Measurements from ENCODE around the gene RAB30.
"Not testable (repeated sequence)": the region's sequence is repeated elsewhere in the genome, so short reads cannot be mapped to it uniquely, and the experiment has no call there.

The RAB30 gene

GRCh38 chr11:83009999-83010398, 61.7 kb downstream of the RAB30 start:
- no peak for DNase-seq (ENCODE audit: low read depth)

- DNase-seq (ENCODE audit: low read depth), result not testable (repeated sequence)
Measured at GRCh38 chr11:83009136-83009535, 62.6 kb downstream of the RAB30 start.

- no peak for DNase-seq (ENCODE audit: low read depth)
Measured at GRCh38 chr11:83008581-83008923, 63.1 kb downstream of the RAB30 start.

GRCh38 chr11:83007909-83008580, 63.7 kb downstream of the RAB30 start:
- no peak for DNase-seq (ENCODE audit: low read depth)

- DNase-seq (ENCODE audit: low read depth), result no peak
Measured at GRCh38 chr11:83007477-83007876, 64.2 kb downstream of the RAB30 start.

GRCh38 chr11:83006877-83007330, 64.8 kb downstream of the RAB30 start:
- DNase-seq (ENCODE audit: low read depth), result no peak

GRCh38 chr11:83004746-83005556, 66.7 kb downstream of the RAB30 start:
- no peak for DNase-seq (ENCODE audit: low read depth)

- DNase-seq (ENCODE audit: low read depth), result no peak
Measured at GRCh38 chr11:83002522-83002921, 69.2 kb downstream of the RAB30 start.

GRCh38 chr11:83002053-83002452, 69.6 kb downstream of the RAB30 start:
- no peak for DNase-seq (ENCODE audit: low read depth)

- no peak for DNase-seq (ENCODE audit: low read depth)
Measured at GRCh38 chr11:83000381-83000780, 71.3 kb downstream of the RAB30 start.

- DNase-seq (ENCODE audit: low read depth), result no peak
Measured at GRCh38 chr11:82999232-82999631, 72.5 kb downstream of the RAB30 start.

- DNase-seq (ENCODE audit: low read depth), result no peak
Measured at GRCh38 chr11:82998697-82999096, 73.0 kb downstream of the RAB30 start.

GRCh38 chr11:82996966-82997606, 74.6 kb downstream of the RAB30 start:
- DNase-seq (ENCODE audit: low read depth), result no peak

- DNase-seq (ENCODE audit: low read depth), result no peak
Measured at GRCh38 chr11:82995754-82996398, 75.8 kb downstream of the RAB30 start.

GRCh38 chr11:82995235-82995634, 76.5 kb downstream of the RAB30 start:
- no peak for DNase-seq (ENCODE audit: low read depth)

- no peak for DNase-seq (ENCODE audit: low read depth)
Measured at GRCh38 chr11:82994604-82995230, 77.0 kb downstream of the RAB30 start.

GRCh38 chr11:82992223-82992622, 79.5 kb downstream of the RAB30 start:
- no peak for DNase-seq (ENCODE audit: low read depth)

GRCh38 chr11:82989628-82990404, 81.9 kb downstream of the RAB30 start:
- DNase-seq (ENCODE audit: low read depth), result no peak

- DNase-seq (ENCODE audit: low read depth), result no peak
Measured at GRCh38 chr11:82988936-82989627, 82.6 kb downstream of the RAB30 start.

- no peak for DNase-seq (ENCODE audit: low read depth)
Measured at GRCh38 chr11:82987997-82988396, 83.7 kb downstream of the RAB30 start.

GRCh38 chr11:82986446-82986845, 85.3 kb downstream of the RAB30 start:
- no peak for DNase-seq (ENCODE audit: low read depth)

Measured in stimulated activated CD8-positive, alpha-beta memory T cell treated with anti-CD3 and anti-CD28 coated beads, Interleukin-15, amount 100 ng/mL, for 24 hours (primary cell).